Erythroblast (primary cell): ENCODE measurements around the gene BIVM.

ENCODE experiments used
- DNase-seq, 2 experiments: peaks; one replicate each; lab custom pipeline; 2025; lab: John Stamatoyannopoulos, UW
- GATA1 ChIP-seq: IDR thresholded peaks from 2 replicates; pipeline ENCODE4 v1.6.1; 2011; ENCODE audit warnings: low read depth, mild to moderate bottlenecking, control low read depth, low read length, moderate library complexity
- POLR2A ChIP-seq: IDR thresholded peaks from 2 replicates; pipeline ENCODE4 v1.6.1; 2011; ENCODE audit warnings: mild to moderate bottlenecking, low read length

The BIVM gene, protein sequence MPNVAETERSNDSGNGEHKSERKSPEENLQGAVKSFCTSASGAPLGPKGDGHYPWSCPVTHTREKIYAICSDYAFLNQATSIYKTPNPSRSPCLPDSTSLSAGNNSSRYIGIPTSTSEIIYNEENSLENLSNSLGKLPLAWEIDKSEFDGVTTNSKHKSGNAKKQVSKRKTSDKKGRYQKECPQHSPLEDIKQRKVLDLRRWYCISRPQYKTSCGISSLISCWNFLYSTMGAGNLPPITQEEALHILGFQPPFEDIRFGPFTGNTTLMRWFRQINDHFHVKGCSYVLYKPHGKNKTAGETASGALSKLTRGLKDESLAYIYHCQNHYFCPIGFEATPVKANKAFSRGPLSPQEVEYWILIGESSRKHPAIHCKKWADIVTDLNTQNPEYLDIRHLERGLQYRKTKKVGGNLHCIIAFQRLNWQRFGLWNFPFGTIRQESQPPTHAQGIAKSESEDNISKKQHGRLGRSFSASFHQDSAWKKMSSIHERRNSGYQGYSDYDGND

DNA sequence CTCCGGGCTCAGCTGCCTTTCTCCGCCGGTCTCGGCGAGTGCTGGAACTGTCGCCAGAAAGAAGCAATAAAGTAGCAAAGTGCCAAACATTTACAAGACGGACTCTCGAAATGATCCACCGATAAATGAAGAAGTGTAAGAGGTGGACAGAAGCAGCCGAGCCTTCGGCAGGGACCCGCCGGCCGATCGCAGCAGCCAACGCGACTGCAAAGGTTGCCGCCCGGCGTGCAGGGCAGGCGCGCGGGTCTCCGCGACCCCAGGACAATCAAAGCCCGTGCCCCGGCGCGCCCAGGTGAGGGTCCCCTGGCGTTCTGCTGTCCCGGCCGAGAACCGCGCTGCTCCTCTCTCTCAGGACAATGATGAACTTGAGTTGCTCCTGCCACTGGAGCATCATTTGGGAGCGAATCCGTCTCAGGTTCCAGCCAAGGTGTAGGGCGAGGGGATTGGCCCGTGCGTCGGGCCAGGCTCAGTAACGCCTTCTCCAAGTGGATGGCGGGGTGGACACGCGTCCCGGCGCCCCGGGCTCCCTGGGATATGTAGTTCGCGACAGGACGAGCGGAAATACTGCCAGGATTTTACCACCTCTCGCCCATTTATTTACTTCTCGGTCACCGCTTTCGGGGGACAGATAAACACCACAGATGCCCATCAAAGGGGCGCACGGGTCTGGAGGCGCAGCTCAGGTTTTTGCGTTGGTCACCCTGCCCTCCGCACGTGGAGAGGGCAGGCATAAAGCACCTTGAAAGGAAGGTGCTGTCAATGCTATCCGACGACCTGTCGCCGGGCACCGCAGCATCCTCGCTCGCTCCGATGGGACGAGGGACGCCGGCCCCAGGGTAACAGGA lies at the start of gene BIVM, which contains the start of gene POGLUT2:
Gene BIVM, plus strand, starts transcription at position 539 of the 845 bp plus-strand sequence. CDS start 8,149 bp downstream, outside the sequence.
Gene POGLUT2, minus strand, starts transcription at position 396 of the 845 bp plus-strand sequence. Its CDS starts 306 bp downstream, at position 90.
- peak; percentile 86 for DNase-seq
- TF ChIP-seq POLR2A (no peak), GATA1 (no peak)

DNA sequence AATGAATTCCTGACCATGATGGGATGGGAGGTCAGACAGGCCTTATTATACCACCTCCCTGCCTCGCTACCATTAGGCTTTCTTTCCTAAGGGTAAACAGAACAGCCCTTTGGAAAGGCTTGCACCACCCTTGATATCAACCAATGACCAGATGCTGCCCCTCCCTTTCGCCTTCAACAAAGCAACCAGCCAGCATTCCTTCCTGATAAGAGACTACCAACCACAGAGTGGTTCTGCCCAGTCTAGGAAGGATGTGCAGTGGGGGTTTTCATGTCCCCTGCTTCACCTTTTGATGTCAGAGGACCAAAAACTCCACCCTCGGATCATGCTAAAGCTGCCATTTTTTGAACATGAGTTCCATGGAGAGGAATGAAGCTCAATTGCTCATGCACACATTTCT lies 47.0 kb upstream of the BIVM start:
- peak; percentile 26 to 65 for DNase-seq
- TF ChIP-seq POLR2A (no peak), GATA1 (no peak)

DNA sequence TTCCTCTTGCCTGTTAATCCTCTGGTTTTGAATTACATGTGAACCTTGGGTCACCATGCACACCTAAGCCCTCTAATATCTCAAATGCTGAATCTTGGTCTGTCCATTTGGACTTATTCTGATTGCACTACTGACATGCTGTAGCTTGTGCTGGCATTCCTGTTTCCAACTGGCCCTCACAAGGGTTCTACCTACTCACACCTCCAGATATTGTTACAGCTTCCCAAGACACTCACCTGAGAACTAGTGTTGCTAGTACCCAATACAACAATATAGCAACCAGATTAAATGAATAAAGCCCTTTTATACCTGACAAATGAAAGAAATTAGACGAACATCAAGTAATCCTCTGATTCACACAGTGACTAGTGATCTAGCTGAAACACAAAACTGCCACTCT lies 41.9 kb upstream of the BIVM start:
- TF ChIP-seq GATA1 (no peak), POLR2A (no peak)
- DNase-seq: no peak

DNA sequence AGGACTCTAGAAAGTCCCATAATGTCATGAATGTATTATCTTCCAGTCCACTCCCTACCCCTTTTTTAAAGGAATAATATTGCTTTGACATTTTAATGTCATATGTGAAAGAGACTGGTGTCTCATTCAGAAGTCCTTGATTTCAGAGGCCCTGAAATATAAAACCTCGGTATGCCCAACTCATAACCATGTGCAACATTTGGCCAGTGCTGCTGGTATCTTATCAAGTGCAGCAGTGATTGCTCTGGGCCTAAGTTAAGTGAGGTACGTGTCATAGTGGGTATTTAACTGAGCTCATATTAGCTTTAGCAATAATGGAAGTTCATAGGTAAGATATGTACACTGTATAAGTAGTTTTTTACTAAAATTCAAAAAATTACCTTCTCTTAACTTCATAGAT lies 40.1 kb upstream of the BIVM start:
- TF ChIP-seq POLR2A (no peak), GATA1 (no peak)
- no peak for DNase-seq

DNA sequence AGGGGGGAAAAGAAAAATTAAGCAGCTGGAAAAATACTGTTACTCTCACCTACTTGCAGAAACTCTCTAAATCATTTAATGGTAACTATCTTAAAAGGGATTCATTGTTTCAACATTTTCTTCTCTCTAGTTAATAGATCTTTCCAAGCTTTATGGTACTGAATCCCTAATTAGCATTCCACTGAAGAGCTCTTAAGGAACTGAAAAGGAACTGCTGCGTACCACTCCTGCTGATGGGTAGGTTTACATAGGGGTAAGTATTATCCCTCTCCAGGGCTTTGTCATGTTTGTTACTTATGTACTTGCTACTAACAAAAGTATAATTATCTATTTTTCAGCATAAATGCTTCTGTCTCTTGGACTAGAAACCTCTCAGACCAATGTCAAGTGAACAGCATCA lies 37.8 kb upstream of the BIVM start:
- no peak for DNase-seq
- TF ChIP-seq GATA1: no peak
- no peak for TF ChIP-seq POLR2A

DNA sequence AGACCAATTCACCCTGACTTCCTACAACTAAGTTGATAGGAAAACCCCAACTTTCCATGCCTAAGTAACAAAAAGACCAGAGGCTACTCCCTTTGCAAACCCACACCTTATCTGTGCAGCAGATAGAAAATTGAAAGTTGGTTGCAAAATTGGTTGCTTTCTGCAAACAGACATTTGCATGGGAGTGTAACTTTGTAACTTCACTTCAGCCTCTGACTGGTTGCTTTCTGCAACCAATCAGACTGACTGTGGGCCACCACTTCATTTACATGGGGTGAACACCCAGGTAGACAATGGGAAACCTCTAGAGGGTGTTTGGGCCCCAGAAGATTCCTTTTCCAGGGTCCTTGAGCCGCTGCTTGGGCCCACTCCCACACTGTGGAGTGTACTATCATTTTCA lies 35.2 kb upstream of the BIVM start:
- no peak for TF ChIP-seq POLR2A
- TF ChIP-seq GATA1: no peak

DNA sequence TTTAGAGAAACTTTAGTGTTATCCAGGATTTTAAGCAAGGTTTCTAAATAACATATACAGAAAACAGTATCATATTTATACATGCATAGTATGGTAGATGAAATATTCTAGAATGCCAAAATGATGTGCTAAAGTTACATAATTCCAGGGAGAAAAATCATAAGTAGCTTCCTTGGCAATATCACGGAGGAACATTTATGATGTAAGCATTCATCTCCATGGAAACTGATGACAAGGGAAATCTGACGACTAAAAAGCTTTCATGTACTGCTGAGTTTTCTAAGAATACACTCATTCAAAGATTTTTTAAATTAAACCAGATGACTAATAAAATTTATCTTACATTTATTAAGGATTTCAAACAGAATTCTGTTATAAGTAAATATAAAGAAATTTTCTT lies 30.0 kb upstream of the BIVM start:
- DNase-seq: no peak

More for the DNA sequence above, 35.2 kb upstream of the BIVM start:
- no peak for DNase-seq

GRCh38 chr13:102769679-102770078 lies 29.2 kb upstream of the BIVM start:
- no peak for TF ChIP-seq POLR2A
- TF ChIP-seq GATA1: no peak
- no peak for DNase-seq

More for the DNA sequence above, 30.0 kb upstream of the BIVM start:
- TF ChIP-seq POLR2A (no peak), GATA1 (no peak)

DNA sequence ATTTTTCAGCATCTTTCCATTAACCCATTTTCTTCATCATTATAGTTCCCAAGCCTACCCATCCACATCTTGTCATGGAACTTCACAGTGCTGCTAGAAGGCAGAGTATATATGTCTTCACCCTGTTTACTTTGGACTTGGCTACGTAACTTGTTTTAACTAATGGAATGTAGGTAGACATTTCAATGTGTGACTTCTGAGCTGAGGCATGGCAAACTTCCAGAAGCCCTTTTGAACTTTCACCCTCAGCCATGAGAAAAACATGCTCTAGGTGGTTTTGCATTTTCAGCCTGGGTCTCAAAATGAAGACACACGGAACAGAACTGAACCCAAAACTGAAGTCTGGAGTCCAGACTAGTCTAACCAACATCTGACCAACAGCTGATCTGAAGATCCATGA lies 28.5 kb upstream of the BIVM start:
- DNase-seq: no peak
- TF ChIP-seq GATA1 (no peak), POLR2A (no peak)

DNA sequence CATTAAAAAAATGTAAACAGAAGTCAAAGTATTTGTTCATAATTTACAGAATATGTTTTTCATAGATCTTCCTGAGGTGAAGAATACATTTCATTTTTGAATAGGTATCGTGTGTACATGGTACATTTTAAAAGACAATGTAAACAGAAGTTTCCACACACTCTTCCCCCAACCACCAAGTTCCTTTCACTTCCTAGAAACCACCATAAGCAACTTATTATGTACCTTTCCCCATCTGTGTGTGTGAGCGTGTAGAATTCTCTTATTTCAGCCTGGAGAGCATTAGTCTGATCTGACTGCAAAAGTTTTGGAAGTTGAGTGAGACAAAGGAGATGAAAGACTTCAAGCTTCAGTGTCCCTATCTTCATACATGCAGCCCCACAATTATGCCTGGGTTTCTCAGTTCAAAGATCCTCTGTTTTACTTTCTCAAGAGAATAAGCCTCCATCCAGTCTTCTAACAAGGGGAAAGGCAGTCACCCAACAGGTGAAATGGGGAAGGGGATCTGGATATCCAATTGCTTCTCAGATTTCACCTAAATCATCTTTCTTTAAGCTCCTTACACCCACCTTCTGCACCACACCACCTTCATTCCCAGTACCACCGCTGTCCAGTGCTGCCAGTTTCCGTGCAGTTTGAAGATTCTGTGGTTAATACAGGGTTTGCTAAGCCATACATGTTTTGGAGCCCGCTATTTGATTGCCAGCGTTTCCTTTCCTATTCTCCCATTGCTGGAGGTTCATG lies 27.4 kb upstream of the BIVM start:
- peak in 1 of 2 experiments; percentile 33 for DNase-seq

GRCh38 chr13:102772042-102772425 lies 26.9 kb upstream of the BIVM start:
- TF ChIP-seq POLR2A (no peak), GATA1 (no peak)
- DNase-seq: no peak

More for the DNA sequence above, 27.4 kb upstream of the BIVM start:
- no peak for TF ChIP-seq POLR2A

- peak; percentile 90 to 93 for DNase-seq
- TF ChIP-seq GATA1: no peak
- peak; percentile 98 for TF ChIP-seq POLR2A
Measured at GRCh38 chr13:102773441-102774213, 25.3 kb upstream of the BIVM start, which contains the start of gene TEX30. TEX30 (minus strand) TSS chr13:102773786; CDS start chr13:102770026, 3,760 bp downstream.
